ENCODE results near the gene STARD8.

The STARD8 gene

DNA sequence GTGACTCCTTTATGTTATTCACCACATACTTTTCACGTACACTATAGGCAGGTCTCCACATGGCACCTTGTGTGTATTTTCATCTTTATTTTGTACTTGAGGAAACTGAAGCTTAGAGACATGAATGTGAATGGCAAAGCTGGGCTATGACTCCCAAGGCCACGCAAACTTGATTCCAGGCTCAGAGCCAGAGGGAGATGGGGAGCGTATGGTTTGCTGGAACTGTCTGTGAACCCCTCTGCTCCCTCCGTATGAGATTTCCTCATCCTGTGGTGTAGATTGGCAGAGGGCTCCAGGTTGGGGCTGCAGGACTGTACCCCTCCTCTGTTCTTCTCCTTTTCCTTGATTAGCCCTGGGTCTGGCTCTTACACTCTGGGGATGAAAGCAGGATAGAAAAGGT is 16.1 kb upstream of the STARD8 start:
- in situ Hi-C loops (cut with HindIII; ENCODE audit: low pct_ligation_motif_present, low sequenced_read_pairs) = no loop called here

DNA sequence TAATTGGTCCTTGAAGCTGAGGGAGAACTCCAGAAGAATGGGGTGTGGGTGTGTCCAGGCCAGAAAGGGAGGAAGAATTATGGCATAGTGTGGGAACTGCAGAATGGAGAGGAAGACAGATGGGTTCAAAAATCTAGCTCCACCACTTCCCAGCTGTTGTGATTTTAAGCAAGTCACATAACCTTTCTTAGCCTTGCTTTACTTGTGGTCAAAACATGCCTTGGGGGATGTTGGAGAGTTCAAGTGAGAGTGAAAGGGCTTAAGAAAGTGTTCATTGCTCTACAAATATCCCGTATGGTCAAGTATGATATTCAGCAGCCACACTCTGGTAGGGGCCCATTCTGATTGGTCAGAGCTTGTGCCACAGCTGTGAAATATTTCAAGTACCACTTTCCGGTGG is 15.0 kb upstream of the STARD8 start:
- DNase-seq = no peak
- Histone ChIP-seq H3K27ac (no peak overlapping the region), H3K27me3 (replicated peaks) (no peaks in the 10 kb centered on the region), H3K36me3 (replicated peaks) (no peaks in the 10 kb centered on the region), H3K4me3 (ENCODE audit: low read depth, low read length) (no peak overlapping the region)
- TF ChIP-seq, protein P1, sequence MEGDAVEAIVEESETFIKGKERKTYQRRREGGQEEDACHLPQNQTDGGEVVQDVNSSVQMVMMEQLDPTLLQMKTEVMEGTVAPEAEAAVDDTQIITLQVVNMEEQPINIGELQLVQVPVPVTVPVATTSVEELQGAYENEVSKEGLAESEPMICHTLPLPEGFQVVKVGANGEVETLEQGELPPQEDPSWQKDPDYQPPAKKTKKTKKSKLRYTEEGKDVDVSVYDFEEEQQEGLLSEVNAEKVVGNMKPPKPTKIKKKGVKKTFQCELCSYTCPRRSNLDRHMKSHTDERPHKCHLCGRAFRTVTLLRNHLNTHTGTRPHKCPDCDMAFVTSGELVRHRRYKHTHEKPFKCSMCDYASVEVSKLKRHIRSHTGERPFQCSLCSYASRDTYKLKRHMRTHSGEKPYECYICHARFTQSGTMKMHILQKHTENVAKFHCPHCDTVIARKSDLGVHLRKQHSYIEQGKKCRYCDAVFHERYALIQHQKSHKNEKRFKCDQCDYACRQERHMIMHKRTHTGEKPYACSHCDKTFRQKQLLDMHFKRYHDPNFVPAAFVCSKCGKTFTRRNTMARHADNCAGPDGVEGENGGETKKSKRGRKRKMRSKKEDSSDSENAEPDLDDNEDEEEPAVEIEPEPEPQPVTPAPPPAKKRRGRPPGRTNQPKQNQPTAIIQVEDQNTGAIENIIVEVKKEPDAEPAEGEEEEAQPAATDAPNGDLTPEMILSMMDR (IDR thresholded peaks at IDR 0.05; ENCODE audit: low read depth, low read length, missing control alignments) = no peak
- in situ Hi-C loops (cut with HindIII; ENCODE audit: low pct_ligation_motif_present, low sequenced_read_pairs) = no loop called here

More for the DNA sequence above, 16.1 kb upstream of the STARD8 start:
- TF ChIP-seq, protein P1 (IDR thresholded peaks at IDR 0.05; ENCODE audit: low read depth, low read length, missing control alignments) = no peak
- H3K4me3 ChIP-seq (ENCODE audit: low read depth, low read length) = no peak overlapping the region
- H3K36me3 ChIP-seq (replicated peaks) = no peaks in the 10 kb centered on the region
- no peaks in the 10 kb centered on the region for H3K27me3 ChIP-seq (replicated peaks)
- no peak overlapping the region for H3K27ac ChIP-seq
- DNase-seq = no peak

DNA sequence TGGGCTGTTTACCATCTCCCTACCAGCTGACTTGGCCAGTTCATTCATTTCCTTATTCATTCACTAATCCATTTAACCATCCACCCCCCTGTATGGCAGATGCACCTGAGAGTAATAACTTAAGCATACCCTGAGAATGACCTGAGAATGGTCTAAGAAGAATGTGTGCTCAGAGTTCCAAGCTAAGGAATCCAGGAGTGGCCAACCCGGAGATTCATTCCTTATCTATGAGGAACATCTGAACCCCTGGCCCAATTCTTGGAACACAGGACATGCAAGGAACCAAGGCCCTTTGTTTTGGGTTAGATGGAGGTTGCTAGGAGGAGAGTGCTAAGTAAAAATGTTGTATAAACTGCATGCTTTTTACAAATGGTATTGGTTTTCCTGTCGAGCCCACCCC is 13.5 kb upstream of the STARD8 start:
- TF ChIP-seq, protein P1 (IDR thresholded peaks at IDR 0.05; ENCODE audit: low read depth, low read length, missing control alignments) = no peak
- Histone ChIP-seq H3K27me3 (replicated peaks) (no peaks in the 10 kb centered on the region), H3K36me3 (replicated peaks) (no peaks in the 10 kb centered on the region), H3K27ac (no peak overlapping the region), H3K4me3 (ENCODE audit: low read depth, low read length) (no peak overlapping the region)
- no peak for DNase-seq
- in situ Hi-C loops (cut with HindIII; ENCODE audit: low pct_ligation_motif_present, low sequenced_read_pairs) = no loop called here

DNA sequence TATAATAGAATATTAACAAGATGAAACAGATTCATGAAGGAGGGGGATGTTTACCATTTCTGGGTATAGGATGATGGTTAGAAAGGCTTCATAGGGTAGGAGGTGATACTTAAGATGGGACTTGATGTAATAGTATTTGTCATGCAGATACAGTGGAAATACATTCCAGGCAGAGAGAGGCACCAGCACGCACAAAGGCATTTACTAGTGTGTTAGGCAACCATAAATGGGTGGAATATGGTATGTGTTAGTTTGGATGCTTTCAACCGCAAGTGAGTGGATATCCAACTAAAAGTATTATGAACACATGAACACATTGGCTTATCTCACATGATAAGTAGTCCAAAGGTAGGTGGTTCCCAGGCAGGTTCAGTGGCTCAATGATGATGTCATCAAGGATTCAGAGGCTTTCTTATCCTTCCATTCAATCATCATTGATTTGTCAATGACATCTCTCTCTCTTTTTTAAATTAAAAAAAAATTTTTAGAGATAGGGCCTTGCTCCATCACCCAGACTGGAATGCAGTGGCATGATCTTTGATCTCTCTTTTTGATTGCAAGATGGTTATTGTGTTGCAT is 12.7 kb upstream of the STARD8 start:
- in situ Hi-C loops (cut with HindIII; ENCODE audit: low pct_ligation_motif_present, low sequenced_read_pairs) = no loop called here
- TF ChIP-seq, protein P1 (IDR thresholded peaks at IDR 0.05; ENCODE audit: low read depth, low read length, missing control alignments) = no peak
- Histone ChIP-seq H3K4me3 (ENCODE audit: low read depth, low read length) (no peak overlapping the region), H3K27me3 (replicated peaks) (no peaks in the 10 kb centered on the region), H3K36me3 (replicated peaks) (no peaks in the 10 kb centered on the region), H3K27ac (no peak overlapping the region)
- no peak for DNase-seq

DNA sequence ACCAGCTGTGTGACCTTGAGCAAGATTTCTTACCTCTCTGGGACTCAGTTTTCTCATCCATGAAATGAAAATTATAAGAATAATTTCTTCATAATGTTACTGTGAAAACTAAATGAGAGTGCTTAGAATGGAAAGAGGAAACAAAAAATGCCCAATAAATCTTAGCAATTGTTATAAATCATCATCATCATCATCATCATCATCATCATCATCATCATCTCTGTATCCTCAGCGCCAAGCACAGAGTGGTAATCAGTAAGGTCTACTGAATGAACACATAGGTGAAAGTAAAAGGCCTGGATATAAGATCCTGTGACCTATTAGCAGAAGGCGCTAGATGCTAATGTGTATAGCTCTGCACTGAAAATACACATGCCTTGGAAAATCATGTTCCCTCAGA is 6.8 kb upstream of the STARD8 start:
- Histone ChIP-seq H3K36me3 (replicated peaks) (no peaks in the 10 kb centered on the region), H3K27me3 (replicated peaks) (no peaks in the 10 kb centered on the region), H3K27ac (no peak overlapping the region), H3K4me3 (ENCODE audit: low read depth, low read length) (no peak overlapping the region)
- in situ Hi-C loops (cut with HindIII; ENCODE audit: low pct_ligation_motif_present, low sequenced_read_pairs) = no loop called here
- no peak for DNase-seq
- TF ChIP-seq, protein P1 (IDR thresholded peaks at IDR 0.05; ENCODE audit: low read depth, low read length, missing control alignments) = no peak

DNA sequence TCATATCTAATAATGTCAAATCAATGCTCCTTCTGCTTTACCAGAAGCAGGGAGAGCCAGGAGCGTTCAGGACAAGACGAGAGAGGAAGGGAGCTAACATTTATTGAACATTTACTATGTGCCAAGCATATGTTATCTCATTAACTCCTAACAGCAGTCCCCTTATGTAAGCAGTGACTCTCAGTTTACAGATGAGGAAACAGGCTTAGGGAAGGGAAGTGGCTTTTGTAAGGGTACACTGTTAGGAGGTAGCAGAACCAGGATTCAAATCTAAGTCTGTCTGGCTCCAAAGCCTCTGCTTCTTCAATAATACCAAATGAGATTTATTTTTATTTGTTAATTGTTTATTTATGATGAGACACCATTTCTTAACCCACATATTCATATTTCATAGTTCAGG is 2.6 kb upstream of the STARD8 start:
- no peaks in the 10 kb centered on the region for H3K36me3 ChIP-seq (replicated peaks)
- TF ChIP-seq, protein P1 (IDR thresholded peaks at IDR 0.05; ENCODE audit: low read depth, low read length, missing control alignments) = no peak
- H3K4me3 ChIP-seq (ENCODE audit: low read depth, low read length) = no peak overlapping the region
- H3K27ac ChIP-seq = no peak overlapping the region
- in situ Hi-C loops (cut with HindIII; ENCODE audit: low pct_ligation_motif_present, low sequenced_read_pairs) = no loop called here
- no peaks in the 10 kb centered on the region for H3K27me3 ChIP-seq (replicated peaks)
- DNase-seq = no peak

Data from brain microvascular endothelial cell (primary cell).